Keratinocyte (primary cell): ENCODE measurements around the gene PEX16. TPM values are rescaled to one million over a fixed set of nuclear protein-coding genes. Genes with fewer than 3 reads are reported as not detected.

ENCODE experiments used
- DNase-seq: peaks from one replicate; pipeline ENCODE4 v3.0.0-alpha.2; 2011; ENCODE audit warnings: low read depth, missing footprints, low spot score
- FAIRE-seq: peaks from 2 replicates; lab custom pipeline; 2011; peaks lifted over from hg19 to GRCh38; lab: Jason Lieb, UNC
- H2AFZ ChIP-seq: 2 replicates; pipeline ENCODE4 v1.6.0; 2012; ENCODE audit warnings: low read length, control low read depth, inconsistent platforms; ENCODE audit not compliant: control insufficient read depth
- H3K27ac ChIP-seq: 2 replicates; pipeline ENCODE4 v1.5.1; 2011; ENCODE audit warnings: low read length; ENCODE audit not compliant: control insufficient read depth, insufficient read depth
- H3K27me3 ChIP-seq: 3 replicates; pipeline ENCODE4 v1.6.0; 2011; ENCODE audit warnings: low read length; ENCODE audit not compliant: control insufficient read depth, insufficient read depth; ENCODE audit errors: extremely low read depth
- H3K36me3 ChIP-seq, 2 experiments: 2 replicates in 1 of 2; 3 replicates in 1 of 2; pipeline ENCODE4 v1.5.1; 2011; ENCODE audit warnings: low read length in 2 of 2, mild to moderate bottlenecking in 1 of 2; ENCODE audit not compliant: control insufficient read depth in 2 of 2, insufficient read depth in 2 of 2; ENCODE audit errors: extremely low read depth in 1 of 2
- H3K4me1 ChIP-seq: 3 replicates; pipeline ENCODE4 v1.5.1; 2011; ENCODE audit warnings: low read length; ENCODE audit not compliant: control insufficient read depth, insufficient read depth; ENCODE audit errors: extremely low read depth
- H3K4me2 ChIP-seq: 3 replicates; pipeline ENCODE4 v1.6.0; 2011; ENCODE audit warnings: low read depth, low read length; ENCODE audit not compliant: control insufficient read depth, insufficient read depth; ENCODE audit errors: extremely low read depth
- H3K4me3 ChIP-seq, 3 experiments: fragments of 200-600 bp in 1 of 3; sonication (generic) in 1 of 3; 2 replicates in 2 of 3; 3 replicates in 1 of 3; pipeline ENCODE4 v1.5.1; 2011 to 2016; ENCODE audit warnings: low read length in 3 of 3, mild to moderate bottlenecking in 3 of 3, control low read depth in 2 of 3, inconsistent platforms in 1 of 3, low read depth in 1 of 3, mixed read lengths in 1 of 3, mixed run types in 1 of 3, moderate library complexity in 1 of 3; ENCODE audit not compliant: control insufficient read depth in 2 of 3, insufficient read depth in 2 of 3; ENCODE audit errors: extremely low read depth in 1 of 3
- H3K79me2 ChIP-seq: 2 replicates; pipeline ENCODE4 v1.6.0; 2012; ENCODE audit warnings: low read length; ENCODE audit not compliant: control insufficient read depth, insufficient read depth
- H3K9ac ChIP-seq: 3 replicates; pipeline ENCODE4 v1.6.0; 2011; ENCODE audit warnings: low read length; ENCODE audit not compliant: control insufficient read depth, insufficient read depth; ENCODE audit errors: extremely low read depth
- H3K9me1 ChIP-seq: 3 replicates; pipeline ENCODE4 v1.6.0; 2011; ENCODE audit warnings: low read length; ENCODE audit not compliant: control insufficient read depth, insufficient read depth; ENCODE audit errors: extremely low read depth
- H3K9me3 ChIP-seq: 2 replicates; pipeline ENCODE4 v1.5.1; 2012; ENCODE audit warnings: low read depth, low read length; ENCODE audit not compliant: control insufficient read depth
- H4K20me1 ChIP-seq: 3 replicates; pipeline ENCODE4 v1.6.0; 2011; ENCODE audit warnings: low read length; ENCODE audit not compliant: control insufficient read depth, insufficient read depth; ENCODE audit errors: extremely low read depth
- EZH2 ChIP-seq: IDR thresholded peaks from one replicate; pipeline ENCODE4 v1.6.1; 2012; ENCODE audit warnings: inconsistent platforms, mild to moderate bottlenecking, low read length, moderate library complexity
- dilution Hi-C: fragments of 300-500 bp; cut with MboI; formaldehyde crosslinking; loops from one replicate; pipeline ENCODE4 v1.7.0; 2020; ENCODE audit warnings: low sequenced_read_pairs; ENCODE audit not compliant: extremely low pct_ligation_motif_present
- polyA plus RNA-seq, 5 experiments: library from polyadenylated mRNA; depleted of rRNA in 3 of 5; stranded (reverse) in 3 of 5; stranded (forward) in 1 of 5; unstranded in 1 of 5; fragments of >200 nt; gene quantifications; 1 replicate in 1 of 5; 2 replicates in 3 of 5; 3 replicates in 1 of 5; pipeline versions ENCODE4 v1.2.1 to v1.2.3, GENCODE V29; 2011 to 2012; ENCODE audit warnings: missing spikeins in 2 of 5, low read depth in 1 of 5, low replicate concordance in 1 of 5
- TF ChIP-seq, protein P1 (sequence below), 3 experiments: IDR thresholded peaks in 1 of 3; conservative IDR thresholded peaks in 1 of 3; optimal IDR thresholded peaks in 1 of 3; 2 replicates in 2 of 3; 3 replicates in 1 of 3; pipeline versions ENCODE3 to v1.5.1; 2011; ENCODE audit warnings: low read length in 3 of 3, mild to moderate bottlenecking in 3 of 3, moderate library complexity in 2 of 3, control low read depth in 1 of 3, inconsistent platforms in 1 of 3; ENCODE audit not compliant: insufficient read depth in 2 of 3; ENCODE audit errors: extremely low read depth in 1 of 3

Gene PEX16
- polyA plus RNA-seq, 1 donor (not counting 4 experiments of a cell fraction or from before 2014, with no cell fraction given), result 16.7 TPM

DNA sequence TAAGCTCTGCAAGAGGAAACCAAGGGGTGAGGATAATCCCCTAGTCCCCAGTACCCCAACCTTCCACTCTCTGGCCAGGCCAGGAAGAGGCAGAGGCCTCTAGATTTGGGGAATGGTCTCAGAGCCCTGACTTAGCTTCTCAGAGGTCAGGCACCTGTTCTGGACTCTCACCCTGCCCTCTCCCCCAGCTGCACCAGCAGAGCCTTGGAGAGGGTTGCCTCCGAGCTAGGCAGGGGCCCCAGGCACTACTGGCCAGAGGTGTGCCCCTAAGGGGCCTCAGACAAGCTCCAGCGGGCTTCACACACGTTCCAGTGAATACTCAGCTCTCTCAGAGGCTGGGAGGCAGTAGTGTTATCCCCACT lies 18.6 kb downstream of the PEX16 start:
- Histone ChIP-seq H3K4me1 (peaks cover 7% of the 10 kb centered on the region), H3K4me3 (no peak overlapping the region)
- DNase-seq, result no peak

DNA sequence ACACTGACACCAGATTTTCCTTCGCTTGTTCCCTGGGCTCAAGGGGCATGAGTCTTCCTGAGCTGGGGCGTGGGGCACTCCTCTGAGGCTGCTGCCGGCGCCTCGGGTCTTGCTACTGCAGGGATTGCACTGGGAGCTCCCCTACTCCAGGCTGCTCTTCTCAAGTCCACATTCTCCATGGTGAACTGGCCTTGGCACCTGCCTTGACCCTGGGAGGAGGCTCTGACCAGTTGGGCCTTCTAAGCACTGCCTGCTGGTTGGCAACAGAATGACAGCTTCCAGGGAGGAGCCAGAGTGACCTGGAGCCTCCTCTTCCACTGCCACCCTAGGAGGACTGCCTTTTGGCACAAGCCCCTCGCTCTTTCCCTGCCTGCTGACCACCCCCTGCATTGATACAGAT lies 20.1 kb downstream of the PEX16 start:
- Histone ChIP-seq H3K79me2 (no peaks in the 10 kb centered on the region), H3K36me3 (no peaks in the 10 kb centered on the region), H3K9me1 (no peaks in the 10 kb centered on the region), H3K27me3 (peaks cover 32% of the 10 kb centered on the region), H3K27ac (no peak overlapping the region), H3K4me3 (no peak overlapping the region), H3K9me3 (no peaks in the 10 kb centered on the region), H3K4me2 (no peak overlapping the region), H2AFZ (no peak overlapping the region), H4K20me1 (no peaks in the 10 kb centered on the region), H3K9ac (no peak overlapping the region), H3K4me1 (peaks cover 7% of the 10 kb centered on the region)
- no peak for DNase-seq
- dilution Hi-C loops, result no loop called here
- TF ChIP-seq, protein P1, sequence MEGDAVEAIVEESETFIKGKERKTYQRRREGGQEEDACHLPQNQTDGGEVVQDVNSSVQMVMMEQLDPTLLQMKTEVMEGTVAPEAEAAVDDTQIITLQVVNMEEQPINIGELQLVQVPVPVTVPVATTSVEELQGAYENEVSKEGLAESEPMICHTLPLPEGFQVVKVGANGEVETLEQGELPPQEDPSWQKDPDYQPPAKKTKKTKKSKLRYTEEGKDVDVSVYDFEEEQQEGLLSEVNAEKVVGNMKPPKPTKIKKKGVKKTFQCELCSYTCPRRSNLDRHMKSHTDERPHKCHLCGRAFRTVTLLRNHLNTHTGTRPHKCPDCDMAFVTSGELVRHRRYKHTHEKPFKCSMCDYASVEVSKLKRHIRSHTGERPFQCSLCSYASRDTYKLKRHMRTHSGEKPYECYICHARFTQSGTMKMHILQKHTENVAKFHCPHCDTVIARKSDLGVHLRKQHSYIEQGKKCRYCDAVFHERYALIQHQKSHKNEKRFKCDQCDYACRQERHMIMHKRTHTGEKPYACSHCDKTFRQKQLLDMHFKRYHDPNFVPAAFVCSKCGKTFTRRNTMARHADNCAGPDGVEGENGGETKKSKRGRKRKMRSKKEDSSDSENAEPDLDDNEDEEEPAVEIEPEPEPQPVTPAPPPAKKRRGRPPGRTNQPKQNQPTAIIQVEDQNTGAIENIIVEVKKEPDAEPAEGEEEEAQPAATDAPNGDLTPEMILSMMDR (optimal IDR thresholded peaks at IDR 0.05 in 1 of 3, IDR thresholded peaks at IDR 0.05 in 1 of 3, conservative IDR thresholded peaks at IDR 0.05 in 1 of 3; ENCODE audit: extremely low read depth in 1 of 3, insufficient read depth in 2 of 3, low read length in 3 of 3), result no peak
- no peak for TF ChIP-seq EZH2
- no peak for FAIRE-seq

More for the DNA sequence above, 18.6 kb downstream of the PEX16 start:
- Histone ChIP-seq H4K20me1 (no peaks in the 10 kb centered on the region), H3K4me2 (peak overlapping the region; percentile 62), H3K9ac (no peak overlapping the region), H3K9me1 (no peaks in the 10 kb centered on the region), H3K79me2 (no peaks in the 10 kb centered on the region), H3K27me3 (peaks cover 32% of the 10 kb centered on the region), H3K36me3 (no peaks in the 10 kb centered on the region), H3K27ac (no peak overlapping the region), H2AFZ (no peak overlapping the region), H3K9me3 (no peaks in the 10 kb centered on the region)
- TF ChIP-seq, protein P1 (optimal IDR thresholded peaks at IDR 0.05 in 1 of 3, IDR thresholded peaks at IDR 0.05 in 1 of 3, conservative IDR thresholded peaks at IDR 0.05 in 1 of 3; ENCODE audit: extremely low read depth in 1 of 3, insufficient read depth in 2 of 3, low read length in 3 of 3), result no peak
- TF ChIP-seq EZH2, result no peak
- no peak for FAIRE-seq
- dilution Hi-C loops, result no loop called here
